H54 (cell line): ENCODE data around the gene GABBR1.

Source experiments
- DNase-seq: peaks from one replicate; pipeline ENCODE4 v3.0.0; 2011; ENCODE audit warnings: low spot score, mixed read lengths; ENCODE audit not compliant: insufficient read length
- FAIRE-seq: peaks from 3 replicates; lab custom pipeline; 2011; peaks lifted over from hg19 to GRCh38; lab: Jason Lieb, UNC
- POLR2A ChIP-seq: IDR thresholded peaks from 2 replicates; pipeline ENCODE4 v1.6.1; 2011; ENCODE audit warnings: low read depth, mild to moderate bottlenecking, low read length

The GABBR1 gene

DNA sequence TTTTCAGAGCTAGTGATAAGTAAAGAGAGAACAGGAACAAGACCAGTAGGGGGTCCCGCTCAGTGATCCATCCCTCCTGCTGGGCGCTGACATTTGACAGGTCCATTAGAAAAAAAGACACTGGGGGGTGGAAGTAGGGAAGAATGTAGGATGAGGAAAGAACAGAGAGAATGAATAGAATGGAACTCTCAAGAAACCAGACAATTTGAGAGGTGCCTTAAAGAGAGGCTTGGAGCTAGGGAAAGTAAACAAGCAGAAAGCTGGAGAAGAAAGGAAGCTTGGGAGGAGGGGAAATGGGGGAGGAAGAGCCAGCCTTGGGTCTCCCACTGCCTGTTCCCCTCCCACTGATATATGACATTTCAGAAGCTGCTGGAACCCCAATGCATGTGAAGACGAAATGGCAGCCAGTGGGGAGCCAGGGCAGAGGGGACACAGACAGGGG is 8.4 kb downstream of the GABBR1 start:
- no peak for TF ChIP-seq POLR2A
- FAIRE-seq (no peak), DNase-seq (no peak)

DNA sequence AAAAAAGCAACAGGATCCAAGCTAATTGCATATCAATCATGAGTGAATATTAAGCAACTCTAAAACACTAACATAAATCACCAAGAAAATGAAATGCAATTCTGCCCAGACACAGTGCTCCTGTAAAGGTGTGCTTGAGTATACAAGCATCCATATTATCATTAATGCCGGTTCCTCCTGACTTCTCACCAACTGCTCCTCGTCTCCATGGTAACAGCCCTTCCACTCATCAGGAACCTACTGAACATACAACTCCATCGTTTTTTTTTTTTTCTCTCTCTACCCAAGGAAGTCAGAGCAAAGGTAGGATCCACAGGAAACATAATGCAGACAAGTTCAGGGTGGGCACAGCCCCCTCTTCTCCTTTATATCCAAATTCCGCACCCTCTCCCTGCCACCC is 12.4 kb downstream of the GABBR1 start:
- no peak for DNase-seq
- no peak for FAIRE-seq
- no peak for TF ChIP-seq POLR2A

DNA sequence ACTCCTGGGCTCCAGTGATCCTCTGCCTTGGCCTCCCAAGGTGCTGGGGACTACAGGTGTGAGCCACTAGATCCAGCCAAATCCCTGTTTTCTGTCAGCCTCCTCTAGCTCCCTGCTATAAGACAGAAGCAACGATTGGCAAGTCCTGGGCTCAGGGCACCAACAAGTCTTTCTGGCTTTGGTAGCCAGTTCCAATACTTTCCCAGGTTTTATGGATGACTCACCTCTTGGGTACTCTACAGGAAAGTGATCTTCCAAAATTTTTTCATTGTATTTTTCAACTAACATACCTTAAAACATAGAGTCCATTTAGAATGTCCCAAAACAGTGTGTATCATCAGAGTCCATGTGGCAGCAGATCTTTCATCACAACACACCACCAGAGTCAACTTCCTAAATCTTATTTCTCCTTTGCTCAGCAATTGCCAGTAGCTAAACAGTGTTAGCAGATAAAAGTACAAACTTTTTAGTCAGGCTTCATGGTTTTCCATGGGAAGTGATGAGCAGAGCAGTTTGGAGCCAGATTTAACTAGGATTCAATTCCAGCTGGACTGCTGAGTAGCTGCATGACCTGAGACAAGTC is 13.3 kb downstream of the GABBR1 start:
- DNase-seq, result no peak
- no peak for TF ChIP-seq POLR2A
- no peak for FAIRE-seq

DNA sequence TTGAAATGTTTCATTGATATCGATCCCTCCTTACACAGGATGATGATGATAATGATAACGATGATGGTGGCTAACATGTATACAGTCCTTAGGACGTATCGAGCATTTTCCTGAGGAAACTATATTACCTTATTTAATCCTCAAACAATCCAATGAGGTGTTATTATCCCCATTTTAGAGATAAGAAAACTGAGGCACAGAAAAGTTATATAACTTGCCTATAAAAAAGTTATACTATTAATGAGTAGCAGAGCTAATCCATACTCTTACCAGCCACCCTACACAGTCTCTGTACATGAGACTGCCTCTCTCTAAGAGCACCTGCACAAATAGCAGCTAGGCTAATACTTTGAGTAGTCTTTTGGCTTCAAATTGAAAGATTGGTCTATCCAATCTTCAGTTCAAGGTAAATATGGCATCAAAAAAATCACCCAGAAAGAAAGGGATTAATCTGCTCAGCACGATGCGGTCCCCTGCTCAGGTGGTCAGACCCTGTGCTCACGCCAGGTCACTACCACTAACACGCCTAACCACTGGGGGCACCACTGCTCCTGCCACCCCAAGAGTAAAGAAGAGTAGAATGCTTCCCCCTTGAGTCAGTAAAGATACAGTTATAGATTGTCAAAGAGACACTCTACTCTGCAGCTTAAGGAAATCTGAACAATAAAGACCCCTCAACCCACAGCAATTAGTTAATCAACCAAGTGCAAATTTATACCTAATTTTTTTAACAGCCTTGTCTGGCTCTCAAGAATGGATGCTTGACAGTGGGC is 15.0 kb downstream of the GABBR1 start:
- TF ChIP-seq POLR2A, result no peak
- FAIRE-seq (no peak), DNase-seq (no peak)

DNA sequence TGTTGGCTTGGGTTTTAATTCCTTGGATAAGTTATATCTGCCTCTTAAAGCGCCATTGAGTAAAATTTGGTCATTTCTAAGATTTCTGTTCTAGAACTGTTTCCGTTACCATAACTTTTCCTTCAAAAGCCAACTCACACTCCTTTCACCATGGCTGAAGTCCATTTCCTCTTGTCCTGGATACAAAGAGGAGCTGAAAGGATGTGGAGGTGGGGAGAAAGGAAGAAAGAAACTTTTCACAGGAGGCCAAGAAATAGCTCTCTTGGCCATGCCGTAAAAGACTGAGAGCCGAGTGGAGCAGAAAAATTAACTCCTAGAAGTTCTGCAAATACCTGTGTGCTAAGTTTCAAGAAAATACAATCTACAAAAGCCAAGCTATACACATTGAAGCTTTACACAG is 21.6 kb downstream of the GABBR1 start:
- DNase-seq (no peak), FAIRE-seq (no peak)
- no peak for TF ChIP-seq POLR2A

DNA sequence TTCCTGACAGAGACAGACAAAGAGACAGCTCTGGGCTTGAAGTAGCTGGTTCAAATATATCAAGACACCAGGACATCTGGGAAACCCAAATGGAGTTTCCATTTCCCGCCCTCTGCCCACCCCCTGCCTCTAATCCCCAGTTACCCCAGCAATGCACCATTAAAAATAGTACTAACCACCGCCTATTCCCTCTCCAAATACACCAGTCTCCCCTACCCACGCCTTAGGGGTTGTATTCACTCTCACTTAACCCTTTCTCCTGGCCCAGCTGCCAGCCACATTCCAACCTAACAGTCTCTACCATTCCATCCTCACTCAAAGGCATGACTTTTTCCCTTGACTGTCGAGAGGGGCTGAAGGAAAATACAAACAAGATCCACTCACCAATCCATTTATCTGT is 22.4 kb downstream of the GABBR1 start:
- no peak for TF ChIP-seq POLR2A
- no peak for FAIRE-seq
- DNase-seq, result no peak

DNA sequence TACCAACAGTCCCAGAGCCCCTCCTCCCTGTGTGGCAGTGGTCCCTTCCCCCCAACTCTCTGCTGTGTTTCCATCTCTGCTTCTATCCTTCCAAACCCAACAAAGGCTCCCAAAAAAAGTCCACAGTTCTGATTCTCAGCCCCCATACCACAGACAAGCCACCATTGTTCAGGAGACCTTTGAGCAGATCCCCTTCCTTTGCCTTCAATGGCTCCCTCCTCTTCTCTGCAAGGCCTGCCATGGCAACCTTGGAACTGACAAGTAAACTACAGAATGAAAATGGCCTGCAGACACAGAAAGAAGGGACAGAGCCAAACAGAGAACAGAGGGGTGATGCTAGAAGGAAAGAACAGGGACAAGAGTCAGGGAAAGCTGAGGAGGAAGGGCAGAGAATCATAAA is 24.9 kb downstream of the GABBR1 start:
- no peak for DNase-seq
- no peak for FAIRE-seq
- no peak for TF ChIP-seq POLR2A

DNA sequence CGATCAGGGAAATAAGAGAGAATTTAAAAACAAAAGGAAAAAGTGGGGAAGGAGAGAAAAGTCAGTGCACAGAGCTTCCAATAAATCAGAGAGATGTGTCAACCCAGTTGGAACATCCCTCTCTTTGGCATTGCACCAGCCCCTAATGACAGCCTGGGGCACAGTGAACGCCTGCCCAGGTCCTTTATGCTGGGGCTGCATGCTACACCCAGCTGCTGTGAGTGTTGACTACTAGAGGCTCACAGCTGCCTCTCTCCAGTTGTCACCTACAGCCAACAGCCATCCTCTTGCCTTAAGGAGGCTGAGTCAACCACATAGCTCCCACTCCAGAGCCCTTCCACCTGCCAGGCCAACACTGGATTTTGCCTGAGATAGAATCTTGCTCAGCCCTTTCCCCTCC is 29.1 kb downstream of the GABBR1 start:
- DNase-seq (no peak), FAIRE-seq (no peak)
- no peak for TF ChIP-seq POLR2A

DNA sequence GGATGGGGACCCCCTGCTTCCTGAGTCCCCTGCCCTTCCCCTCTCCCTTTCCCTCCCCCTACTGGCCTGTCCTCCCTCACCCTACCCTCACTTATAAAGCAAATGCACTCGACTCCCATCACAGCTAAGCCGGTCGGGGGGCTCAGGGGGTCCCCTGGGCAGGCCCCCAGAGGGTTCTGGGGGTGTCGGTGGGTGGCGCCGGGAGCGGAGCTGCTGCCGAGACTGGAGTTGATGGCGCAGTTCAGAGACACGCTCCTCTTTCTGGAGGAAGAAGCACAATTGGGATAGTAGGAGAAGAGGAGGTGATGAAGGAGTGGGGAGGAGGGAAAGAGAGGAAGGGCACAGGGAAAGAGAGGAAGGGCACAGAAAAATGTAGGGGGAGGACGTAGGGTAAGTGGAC is 29.5 kb downstream of the GABBR1 start:
- FAIRE-seq (no peak), DNase-seq (no peak)
- TF ChIP-seq POLR2A, result no peak

DNA sequence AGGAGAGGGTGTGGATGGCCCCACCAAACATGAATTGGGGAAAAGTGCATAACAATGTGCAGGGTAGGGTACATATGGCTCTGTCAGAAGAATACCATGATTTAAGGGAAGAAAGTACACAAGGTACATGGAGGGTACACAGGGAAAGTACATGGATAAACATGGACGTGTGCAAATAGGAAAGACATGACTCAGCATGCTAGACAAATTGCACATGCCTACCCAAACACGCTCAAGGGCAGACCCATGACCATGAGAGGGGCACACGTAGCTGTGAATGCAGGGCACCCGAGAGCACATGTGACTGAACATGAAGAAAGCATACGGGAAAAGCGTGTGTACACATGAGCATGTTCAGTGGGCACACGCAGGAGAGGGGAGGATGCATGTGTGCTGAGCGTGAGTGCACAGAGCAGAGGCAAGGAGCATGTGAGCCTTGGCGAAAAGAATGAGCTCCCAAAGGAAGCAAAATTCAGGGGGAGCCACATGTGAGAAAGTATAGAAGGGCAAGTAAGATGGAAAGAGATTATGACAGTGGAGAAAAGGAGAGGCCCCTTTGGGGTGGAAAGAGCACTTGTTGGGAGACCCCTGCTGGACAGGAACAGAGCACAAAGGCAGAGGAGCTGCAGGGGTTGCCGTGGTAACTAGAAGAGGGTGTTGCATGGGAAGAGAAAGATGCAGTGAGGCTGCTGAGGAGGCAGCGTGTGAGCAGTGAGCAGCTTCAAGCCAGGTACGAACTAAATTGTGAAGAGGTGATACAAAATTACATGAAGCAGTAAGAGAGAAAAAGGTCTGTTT is 30.2 kb downstream of the GABBR1 start:
- no peak for TF ChIP-seq POLR2A
- DNase-seq (no peak), FAIRE-seq (no peak)

DNA sequence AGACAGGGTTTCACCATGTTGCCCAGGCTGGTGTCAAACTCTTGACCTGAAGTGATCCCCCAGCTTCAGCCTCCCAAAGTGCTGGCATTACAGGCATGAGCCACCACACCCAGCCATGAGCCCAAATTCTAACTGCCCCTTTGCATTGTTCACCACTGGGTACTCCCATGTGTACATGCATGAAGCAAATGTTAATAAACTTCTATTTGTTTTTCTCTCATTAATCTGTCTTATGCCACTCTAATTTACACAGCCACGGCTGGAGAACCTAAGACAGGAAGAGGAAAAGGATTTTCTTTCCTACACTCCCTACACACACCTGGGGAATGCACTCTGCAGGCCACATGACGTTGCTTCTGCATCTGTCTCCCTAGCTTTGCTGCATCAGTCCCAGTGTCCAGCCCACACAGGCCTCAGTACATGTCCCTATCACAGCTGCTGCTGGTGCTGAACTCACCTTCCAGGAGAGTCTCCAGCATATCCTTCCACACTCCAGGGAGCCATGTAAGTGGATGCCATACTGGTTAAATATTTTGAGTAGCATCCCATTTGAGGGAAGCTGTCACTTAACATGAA is 34.7 kb downstream of the GABBR1 start:
- no peak for DNase-seq
- FAIRE-seq, result no peak
- no peak for TF ChIP-seq POLR2A

DNA sequence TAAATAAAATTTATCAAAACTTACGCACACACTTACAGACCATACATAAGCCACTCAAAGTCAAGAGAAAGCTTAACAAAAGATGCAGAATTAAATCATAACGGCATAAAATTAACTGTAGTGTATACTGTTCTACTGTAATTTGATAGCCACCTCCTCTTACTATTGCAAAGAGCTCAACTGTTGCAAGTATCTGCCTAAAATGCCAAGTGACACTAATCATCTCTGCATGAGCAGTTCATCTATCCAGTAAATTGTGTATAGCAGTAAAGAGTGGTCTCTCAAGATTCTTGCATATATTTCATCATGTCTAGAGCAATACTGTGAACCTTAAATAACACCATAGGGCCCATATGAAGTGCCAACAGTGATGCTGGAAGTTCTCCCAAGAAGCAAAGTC is 35.8 kb downstream of the GABBR1 start:
- TF ChIP-seq POLR2A, result no peak
- no peak for FAIRE-seq
- no peak for DNase-seq

DNA sequence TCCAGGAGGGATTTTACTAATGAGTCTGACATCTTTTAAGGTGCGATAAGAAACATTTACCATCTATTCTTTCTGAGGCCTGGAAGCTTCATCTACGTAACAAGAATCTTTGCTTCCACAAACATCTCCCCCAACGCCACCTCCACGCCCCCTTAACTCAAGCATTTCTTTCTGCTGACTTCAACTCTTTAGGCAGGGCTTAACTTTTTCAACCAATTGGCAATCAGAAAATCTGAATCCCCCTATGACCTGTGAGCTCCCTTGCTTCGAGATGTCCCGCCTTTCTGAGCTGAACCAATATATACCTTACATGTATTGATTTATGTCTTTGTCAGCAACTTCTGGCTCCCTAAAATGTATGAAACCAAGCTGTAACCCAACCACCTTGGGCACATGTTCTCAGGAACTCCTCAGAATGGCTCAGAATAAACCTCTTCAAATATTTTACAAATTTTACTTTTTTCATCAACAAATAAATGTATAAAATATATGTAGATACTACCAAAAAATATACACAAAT is 36.5 kb downstream of the GABBR1 start:
- no peak for TF ChIP-seq POLR2A
- FAIRE-seq, result no peak
- no peak for DNase-seq
